Astrocyte (in vitro differentiated cells and primary cell): ENCODE results near the gene DNAH11. TPM values are rescaled to one million over a fixed set of nuclear protein-coding genes. Genes with fewer than 3 reads are reported as not detected.
A peak's percentile ranks its signal among the peaks of the same experiment; 100 is the strongest.
"Not testable (repeated sequence)": the region's sequence is repeated elsewhere in the genome, so short reads cannot be mapped to it uniquely, and the experiment has no call there.

ENCODE experiments used
- DNase-seq: peaks from one replicate; pipeline ENCODE4 v3.0.0-alpha.2; 2010; ENCODE audit warnings: low read depth
- FAIRE-seq: peaks from 2 replicates; lab custom pipeline; 2011; peaks lifted over from hg19 to GRCh38; lab: Jason Lieb, UNC
- H2AFZ ChIP-seq: 2 replicates; pipeline ENCODE4 v1.6.0; 2012; ENCODE audit warnings: low read depth, low read length, inconsistent platforms
- H3K27ac ChIP-seq: 2 replicates; pipeline ENCODE4 v1.5.1; 2011; ENCODE audit warnings: low read depth, low read length, inconsistent platforms
- H3K27me3 ChIP-seq: 2 replicates; pipeline ENCODE4 v1.6.0; 2011; ENCODE audit warnings: low read length, inconsistent platforms; ENCODE audit not compliant: insufficient read depth
- H3K36me3 ChIP-seq: 2 replicates; pipeline ENCODE4 v1.5.1; 2011; ENCODE audit warnings: low read length, inconsistent platforms; ENCODE audit not compliant: insufficient read depth
- H3K4me1 ChIP-seq: 2 replicates; pipeline ENCODE4 v1.5.1; 2011; ENCODE audit warnings: low read length, inconsistent platforms; ENCODE audit not compliant: insufficient read depth
- H3K4me2 ChIP-seq: 2 replicates; pipeline ENCODE4 v1.6.0; 2012; ENCODE audit warnings: low read length, inconsistent platforms
- H3K4me3 ChIP-seq: 2 replicates; pipeline ENCODE4 v1.5.1; 2011; ENCODE audit warnings: low read depth, mild to moderate bottlenecking, low read length, inconsistent platforms; ENCODE audit not compliant: insufficient read depth
- H3K79me2 ChIP-seq: 2 replicates; pipeline ENCODE4 v1.6.0; 2012; ENCODE audit warnings: mild to moderate bottlenecking, low read length, inconsistent platforms; ENCODE audit not compliant: insufficient read depth
- H3K9ac ChIP-seq: 2 replicates; pipeline ENCODE4 v1.6.0; 2012; ENCODE audit warnings: mild to moderate bottlenecking, low read length, inconsistent platforms
- H3K9me3 ChIP-seq: 2 replicates; pipeline ENCODE4 v1.5.1; 2012; ENCODE audit warnings: low read depth, mild to moderate bottlenecking, low read length, inconsistent platforms; ENCODE audit not compliant: insufficient read depth
- H4K20me1 ChIP-seq: 2 replicates; pipeline ENCODE4 v1.6.0; 2012; ENCODE audit warnings: low read length, inconsistent platforms; ENCODE audit not compliant: insufficient read depth
- H3K27ac Mint-ChIP-seq: one replicate; pipeline ENCODE4 v1.8.0; 2021; ENCODE audit warnings: mild to moderate bottlenecking, mixed read lengths; ENCODE audit not compliant: unreplicated experiment
- H3K27me3 Mint-ChIP-seq: one replicate; pipeline ENCODE4 v1.8.0; 2021; ENCODE audit warnings: low read depth, mixed read lengths; ENCODE audit not compliant: unreplicated experiment
- H3K36me3 Mint-ChIP-seq: one replicate; pipeline ENCODE4 v1.8.0; 2021; ENCODE audit warnings: low read depth, mixed read lengths; ENCODE audit not compliant: unreplicated experiment
- H3K4me1 Mint-ChIP-seq: one replicate; pipeline ENCODE4 v1.8.0; 2021; ENCODE audit warnings: low read depth, mixed read lengths; ENCODE audit not compliant: unreplicated experiment
- H3K4me3 Mint-ChIP-seq: one replicate; pipeline ENCODE4 v1.8.0; 2021; ENCODE audit warnings: mild to moderate bottlenecking, moderate library complexity, mixed read lengths; ENCODE audit not compliant: unreplicated experiment
- H3K9me3 Mint-ChIP-seq: one replicate; pipeline ENCODE4 v1.8.0; 2021; ENCODE audit warnings: mild to moderate bottlenecking, mixed read lengths; ENCODE audit not compliant: unreplicated experiment
- CTCF ChIP-seq: IDR thresholded peaks from 2 replicates; pipeline ENCODE4 v1.5.1; 2011; ENCODE audit warnings: low read depth, mild to moderate bottlenecking, inconsistent platforms, low read length, moderate library complexity; ENCODE audit not compliant: insufficient read depth
- EZH2 ChIP-seq: IDR thresholded peaks from 2 replicates; pipeline ENCODE4 v1.6.1; 2012; ENCODE audit warnings: mild to moderate bottlenecking, low read length, inconsistent platforms; ENCODE audit not compliant: insufficient read depth
- total RNA-seq: library from RNA; stranded (reverse); gene quantifications from 2 replicates; pipeline ENCODE4 v1.2.1, GENCODE V29; 2021

The DNAH11 gene
- total RNA-seq, 1 donor from 2014 or later, result 0.43 TPM

- Histone ChIP-seq H3K4me3 (no peak overlapping the region), H3K36me3 (no peaks in the 10 kb centered on the region), H3K9ac (no peak overlapping the region), H3K4me2 (no peak overlapping the region), H3K9me3 (no peaks in the 10 kb centered on the region), H3K27ac (no peak overlapping the region), H3K4me1 (no peaks in the 10 kb centered on the region), H3K27me3 (no peaks in the 10 kb centered on the region), H2AFZ (no peak overlapping the region), H3K79me2 (no peaks in the 10 kb centered on the region), H4K20me1 (no peaks in the 10 kb centered on the region)
- DNase-seq (no peak), FAIRE-seq (no peak)
- Mint-ChIP-seq H3K4me1 (no peaks in the 10 kb centered on the region), H3K27me3 (no peaks in the 10 kb centered on the region), H3K27ac (no peak overlapping the region), H3K4me3 (no peak overlapping the region), H3K9me3 (peaks cover 6% of the 10 kb centered on the region), H3K36me3 (no peaks in the 10 kb centered on the region)
- TF ChIP-seq EZH2 (no peak), CTCF (no peak)
Measured at GRCh38 chr7:21844742-21845141, 301.9 kb downstream of the DNAH11 start.

GRCh38 chr7:21850531-21851285, 307.9 kb downstream of the DNAH11 start:
- H3K9me3 Mint-ChIP-seq, result no peaks in the 10 kb centered on the region
- TF ChIP-seq CTCF, result no peak
- TF ChIP-seq EZH2, result no peak
- Histone ChIP-seq H3K4me2 (peak overlapping the region; percentile 51), H3K4me1 (no peaks in the 10 kb centered on the region), H3K27ac (peak overlapping the region; percentile 46), H3K36me3 (no peaks in the 10 kb centered on the region), H3K9me3 (no peaks in the 10 kb centered on the region), H2AFZ (peak overlapping the region; percentile 1), H3K27me3 (no peaks in the 10 kb centered on the region), H3K79me2 (no peaks in the 10 kb centered on the region), H3K9ac (peak overlapping the region; percentile 17), H3K4me3 (no peak overlapping the region), H4K20me1 (no peaks in the 10 kb centered on the region)
- H3K36me3 Mint-ChIP-seq, result no peaks in the 10 kb centered on the region
- no peaks in the 10 kb centered on the region for H3K27me3 Mint-ChIP-seq
- DNase-seq (peak; percentile 17), FAIRE-seq (no peak)
- H3K4me1 Mint-ChIP-seq, result peaks cover 10% of the 10 kb centered on the region
- peak overlapping the region; percentile 86 for H3K27ac Mint-ChIP-seq
- no peak overlapping the region for H3K4me3 Mint-ChIP-seq

- Mint-ChIP-seq H3K4me1 (peaks cover 10% of the 10 kb centered on the region), H3K36me3 (no peaks in the 10 kb centered on the region), H3K27ac (peak overlapping the region; percentile 86), H3K4me3 (no peak overlapping the region), H3K9me3 (no peaks in the 10 kb centered on the region), H3K27me3 (no peaks in the 10 kb centered on the region)
- DNase-seq (no peak), FAIRE-seq (no peak)
- H3K4me1 ChIP-seq, result no peaks in the 10 kb centered on the region
- TF ChIP-seq EZH2, result no peak
- no peak for TF ChIP-seq CTCF
- peak overlapping the region; percentile 51 for H3K4me2 ChIP-seq
- H3K9me3 ChIP-seq, result no peaks in the 10 kb centered on the region
- no peaks in the 10 kb centered on the region for H3K27me3 ChIP-seq
- no peaks in the 10 kb centered on the region for H3K36me3 ChIP-seq
- no peaks in the 10 kb centered on the region for H3K79me2 ChIP-seq
- H3K4me3 ChIP-seq, result no peak overlapping the region
- H3K9ac ChIP-seq, result peak overlapping the region; percentile 17
- H4K20me1 ChIP-seq, result no peaks in the 10 kb centered on the region
- H2AFZ ChIP-seq, result peak overlapping the region; percentile 1
- H3K27ac ChIP-seq, result peak overlapping the region; percentile 46
Measured at GRCh38 chr7:21851559-21851967, 308.7 kb downstream of the DNAH11 start.

GRCh38 chr7:21865631-21866204, 322.9 kb downstream of the DNAH11 start:
- H3K4me3 Mint-ChIP-seq, result not testable (repeated sequence)

More at GRCh38 chr7:21865631-21866204, 322.9 kb downstream of the DNAH11 start:
- H3K9ac ChIP-seq, H3K4me1 ChIP-seq, H3K27me3 ChIP-seq, H3K9me3 Mint-ChIP-seq, DNase-seq, H3K27ac ChIP-seq, H3K27me3 Mint-ChIP-seq, H2AFZ ChIP-seq, H3K36me3 Mint-ChIP-seq, H4K20me1 ChIP-seq, H3K27ac Mint-ChIP-seq, H3K4me2 ChIP-seq, H3K79me2 ChIP-seq, H3K36me3 ChIP-seq, H3K4me3 ChIP-seq, H3K9me3 ChIP-seq, FAIRE-seq: not testable (repeated sequence)
- H3K4me1 Mint-ChIP-seq, result peaks cover 23% of the 10 kb centered on the region
